Measurements from ENCODE around the gene RNU5D-1. TPM values are rescaled to one million over a fixed set of nuclear protein-coding genes. Genes with fewer than 3 reads are reported as not detected.

The RNU5D-1 gene
- total RNA-seq, 4 donors from 2014 or later: not detected

DNA sequence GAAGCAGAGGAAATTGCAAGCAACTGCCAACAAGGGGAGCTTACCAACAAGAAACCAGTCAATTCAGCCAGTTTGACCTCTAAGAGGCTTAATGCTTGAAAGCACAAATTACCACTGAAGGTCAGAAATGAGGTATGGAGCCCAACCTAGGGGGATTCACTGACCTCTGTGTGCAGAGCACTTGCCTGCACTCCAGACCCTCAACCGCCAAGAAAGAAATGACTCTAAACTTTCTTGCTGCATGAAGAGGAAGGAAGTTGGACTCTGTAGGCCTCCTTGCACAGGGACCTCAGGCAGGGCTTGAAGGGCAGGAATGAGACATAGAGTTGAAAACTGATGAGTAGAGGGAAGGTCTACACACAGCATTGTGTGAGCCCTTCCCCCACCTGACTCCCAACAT lies 46.4 kb downstream of the RNU5D-1 start:
- no peak for DNase-seq (ENCODE audit: low spot score in 2 of 2)
- intact Hi-C loops (cut with DNase I; ENCODE audit: low total_unique reads): no loop called here
- H3K4me3 ChIP-seq (ENCODE audit: low read depth, poor library complexity, severe bottlenecking): no peak overlapping the region
- 75 to 79% methylated on average over 1 of the region's 1 CpG for WGBS, 2 donors
- TF ChIP-seq, protein P1, sequence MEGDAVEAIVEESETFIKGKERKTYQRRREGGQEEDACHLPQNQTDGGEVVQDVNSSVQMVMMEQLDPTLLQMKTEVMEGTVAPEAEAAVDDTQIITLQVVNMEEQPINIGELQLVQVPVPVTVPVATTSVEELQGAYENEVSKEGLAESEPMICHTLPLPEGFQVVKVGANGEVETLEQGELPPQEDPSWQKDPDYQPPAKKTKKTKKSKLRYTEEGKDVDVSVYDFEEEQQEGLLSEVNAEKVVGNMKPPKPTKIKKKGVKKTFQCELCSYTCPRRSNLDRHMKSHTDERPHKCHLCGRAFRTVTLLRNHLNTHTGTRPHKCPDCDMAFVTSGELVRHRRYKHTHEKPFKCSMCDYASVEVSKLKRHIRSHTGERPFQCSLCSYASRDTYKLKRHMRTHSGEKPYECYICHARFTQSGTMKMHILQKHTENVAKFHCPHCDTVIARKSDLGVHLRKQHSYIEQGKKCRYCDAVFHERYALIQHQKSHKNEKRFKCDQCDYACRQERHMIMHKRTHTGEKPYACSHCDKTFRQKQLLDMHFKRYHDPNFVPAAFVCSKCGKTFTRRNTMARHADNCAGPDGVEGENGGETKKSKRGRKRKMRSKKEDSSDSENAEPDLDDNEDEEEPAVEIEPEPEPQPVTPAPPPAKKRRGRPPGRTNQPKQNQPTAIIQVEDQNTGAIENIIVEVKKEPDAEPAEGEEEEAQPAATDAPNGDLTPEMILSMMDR (IDR thresholded peaks at IDR 0.05): no peak
- no peak for TF ChIP-seq POLR2A (IDR thresholded peaks at IDR 0.05)

DNA sequence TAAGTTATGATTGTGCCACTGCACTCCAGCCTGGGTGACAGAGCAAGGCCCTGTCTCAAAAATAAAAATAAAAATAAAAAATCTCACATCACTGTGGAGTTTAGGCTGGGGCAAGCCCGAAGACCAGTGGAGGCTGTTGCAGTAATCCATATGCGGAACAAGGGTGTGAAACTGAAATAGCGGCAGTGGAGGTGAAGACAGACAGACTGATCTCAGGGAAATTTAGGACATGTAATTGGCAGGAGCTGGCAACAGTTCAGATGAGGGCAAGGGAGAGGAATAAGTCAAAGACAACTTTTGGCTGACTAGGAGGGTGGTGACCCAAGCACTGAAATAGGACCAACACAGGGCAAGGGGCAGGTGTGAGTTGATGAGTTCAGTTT lies 48.1 kb downstream of the RNU5D-1 start:
- intact Hi-C loops (cut with DNase I; ENCODE audit: low total_unique reads): no loop called here
- WGBS, 2 donors: 93 to 97% methylated on average over 3 of the region's 3 CpGs
- TF ChIP-seq POLR2A (IDR thresholded peaks at IDR 0.05): no peak
- TF ChIP-seq, protein P1 (IDR thresholded peaks at IDR 0.05): no peak
- no peak for DNase-seq (ENCODE audit: low spot score in 2 of 2)
- H3K4me3 ChIP-seq (ENCODE audit: low read depth, poor library complexity, severe bottlenecking): no peak overlapping the region

DNA sequence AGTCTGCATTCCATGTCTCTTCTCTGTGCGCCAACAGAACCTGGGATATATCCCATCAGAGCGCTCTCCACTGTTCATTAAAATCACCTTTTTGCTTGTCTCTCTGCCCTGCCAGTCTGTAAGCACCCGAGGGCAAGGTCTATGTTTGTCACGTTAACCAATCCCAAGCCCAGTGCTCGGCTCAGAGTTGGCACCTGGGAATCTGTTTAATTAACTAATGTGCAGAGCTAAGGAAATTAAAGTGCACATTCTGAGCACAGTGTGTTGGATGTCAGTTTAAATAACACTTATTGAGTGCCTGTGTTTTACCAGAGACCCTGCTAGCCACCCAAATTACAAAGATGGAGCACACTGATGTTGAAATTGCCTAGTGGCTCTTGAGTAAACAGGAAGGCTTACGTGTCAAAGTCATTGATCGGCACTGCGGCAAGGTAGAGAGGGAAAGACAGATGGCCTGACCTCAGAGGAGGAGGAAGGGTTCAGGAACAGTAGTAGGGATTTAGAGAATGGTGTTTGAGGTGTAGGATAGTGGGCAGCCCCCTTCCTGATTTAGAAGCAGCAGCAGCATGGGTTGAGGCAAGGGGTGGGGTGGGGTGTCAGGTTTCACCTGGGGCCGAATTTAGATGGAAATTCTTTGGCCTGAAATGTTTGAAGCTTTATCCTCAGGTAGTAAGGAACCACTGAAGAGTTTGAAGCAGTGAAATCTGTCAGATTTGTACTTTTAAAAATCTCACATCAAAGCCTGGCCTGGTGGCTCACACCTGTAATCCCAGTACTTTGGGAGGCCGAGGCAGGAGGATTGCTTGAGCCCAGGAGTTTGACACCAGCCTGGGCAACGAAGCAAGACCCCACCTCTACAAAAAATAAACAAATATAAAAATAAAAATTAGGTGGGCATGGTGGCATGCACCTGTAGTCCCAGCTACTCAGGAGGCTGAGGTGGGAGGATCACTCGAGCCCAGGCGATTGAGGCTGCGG lies 48.8 kb downstream of the RNU5D-1 start:
- 85 to 86% methylated on average over 14 of the region's 14 CpGs for WGBS, 2 donors
- TF ChIP-seq, protein P1 (IDR thresholded peaks at IDR 0.05): no peak
- no peak for TF ChIP-seq POLR2A (IDR thresholded peaks at IDR 0.05)

More for the DNA sequence above, 48.8 kb downstream of the RNU5D-1 start:
- no peak for DNase-seq (ENCODE audit: low spot score in 2 of 2)
- no peak overlapping the region for H3K4me3 ChIP-seq (ENCODE audit: low read depth, poor library complexity, severe bottlenecking)
- intact Hi-C loops (cut with DNase I; ENCODE audit: low total_unique reads): no loop called here

Other genes with a start within 250 kb of the RNU5D-1 start
- 10 to 100 TPM in 2 of 4 donors, 1 to 10 TPM in 2; 5.2 to 23.4 (median 9.9) TPM for gene TMEM53, start 56.7 kb downstream of the RNU5D-1 start, total RNA-seq
- 1 to 10 TPM in 1 of 4 donors, not detected in 3; 2.7 TPM for gene ARMH1, start 56.5 kb downstream of the RNU5D-1 start, total RNA-seq
- 1 to 10 TPM in 3 of 4 donors, under 1 TPM in 1; 0.76 to 4.5 (median 3.7) TPM for gene KIF2C, start 8.7 kb upstream of the RNU5D-1 start, total RNA-seq
- gene RPS8, start 44.4 kb upstream of the RNU5D-1 start, total RNA-seq: 1,000 to 10,000 TPM; 2,628 to 4,866 (median 3,019) TPM
- gene BEST4, start 57.0 kb upstream of the RNU5D-1 start, total RNA-seq: under 1 TPM in 1 of 4 donors, not detected in 3; 0.23 TPM
- gene PLK3, start 69.2 kb upstream of the RNU5D-1 start, total RNA-seq: 10 to 100 TPM; 39.7 to 80.9 (median 44.9) TPM
- gene DYNLT4, start 76.2 kb upstream of the RNU5D-1 start, total RNA-seq: 1 to 10 TPM in 1 of 4 donors, not detected in 3; 2.4 TPM
- gene BTBD19, start 77.4 kb upstream of the RNU5D-1 start, total RNA-seq: 1 to 10 TPM; 1.0 to 4.0 (median 2.4) TPM
- 1 to 10 TPM in 2 of 4 donors, under 1 TPM in 2; 0.54 to 2.7 (median 1.2) TPM for gene PTCH2, start 112.1 kb upstream of the RNU5D-1 start, total RNA-seq

Data from lower leg skin (tissue), 4 donors.